C4-2B (cell line): ENCODE results near the gene PLAC1.
A peak's percentile ranks its signal among the peaks of the same experiment; 100 is the strongest.

Experiments used
- H3K27ac ChIP-seq: fragments of 450-650 bp; 2 replicates; pipeline ENCODE4 v1.5.1; 2017
- CTCF ChIP-seq: fragments of 450-650 bp; conservative IDR thresholded peaks from 2 replicates; pipeline ENCODE4 v1.5.1; 2017; ENCODE audit warnings: mild to moderate bottlenecking
- ZFX ChIP-seq: fragments of 450-650 bp; IDR thresholded peaks from 2 replicates; pipeline ENCODE4 v1.6.1; 2017

The PLAC1 gene

GRCh38 chrX:134548257-134549201 is 109.7 kb downstream of the PLAC1 start:
- no peak for TF ChIP-seq CTCF
- no peak for TF ChIP-seq ZFX
- H3K27ac ChIP-seq: peak overlapping the region; percentile 73

GRCh38 chrX:134547047-134547679 is 111.1 kb downstream of the PLAC1 start:
- H3K27ac ChIP-seq: no peak overlapping the region
- TF ChIP-seq ZFX: no peak
- no peak for TF ChIP-seq CTCF

- H3K27ac ChIP-seq: no peak overlapping the region
- TF ChIP-seq CTCF (no peak), ZFX (no peak)
These were observed 112.1 kb downstream of the PLAC1 start for GRCh38 chrX:134546187-134546586.

DNA sequence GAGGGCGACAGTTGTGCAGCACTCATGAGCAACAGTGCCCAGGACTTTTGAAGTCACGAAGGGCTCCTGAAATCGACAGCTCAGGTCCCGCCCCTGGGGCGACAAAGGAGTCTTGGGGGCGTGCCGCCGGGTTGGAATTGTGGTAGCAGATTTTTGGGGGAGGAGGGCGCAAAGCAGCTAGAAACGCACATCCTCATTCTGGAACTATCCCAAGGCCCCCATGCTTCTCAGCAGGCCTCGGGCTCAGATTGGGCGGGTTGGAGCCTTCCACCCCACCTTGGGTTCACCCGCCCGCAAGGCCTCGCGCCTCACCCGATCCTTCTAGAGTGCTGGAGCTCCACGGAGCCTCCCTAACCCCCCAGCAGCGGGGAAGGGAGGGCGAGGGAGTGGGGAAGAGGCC is 112.8 kb downstream of the PLAC1 start:
- no peak for TF ChIP-seq ZFX
- no peak for TF ChIP-seq CTCF
- H3K27ac ChIP-seq: no peak overlapping the region

- TF ChIP-seq ZFX (no peak), CTCF (no peak)
These were observed 113.6 kb downstream of the PLAC1 start for GRCh38 chrX:134544513-134545151.

DNA sequence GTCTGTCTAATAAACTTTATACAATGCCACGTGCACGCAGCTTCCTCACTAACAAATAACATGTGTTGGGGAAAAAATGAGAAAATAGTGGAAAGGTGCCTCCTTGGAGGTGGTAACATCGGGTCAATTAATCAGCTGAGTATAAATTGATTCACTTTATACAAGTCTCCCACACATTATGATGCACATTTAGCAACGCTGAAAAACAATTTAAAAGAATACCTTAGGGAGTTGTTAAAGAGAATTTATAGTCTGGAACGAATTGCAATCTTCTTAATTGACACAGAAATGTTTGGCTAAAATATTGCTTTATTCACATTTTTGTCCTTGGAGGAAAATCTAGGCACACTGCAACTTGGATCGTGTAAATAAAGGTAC is 114.1 kb downstream of the PLAC1 start:
- TF ChIP-seq ZFX: no peak
- TF ChIP-seq CTCF: no peak
- H3K27ac ChIP-seq: no peak overlapping the region

More at GRCh38 chrX:134544513-134545151, 113.6 kb downstream of the PLAC1 start:
- H3K27ac ChIP-seq: no peak overlapping the region

GRCh38 chrX:134543288-134543687 is 115.0 kb downstream of the PLAC1 start:
- no peak for TF ChIP-seq ZFX
- TF ChIP-seq CTCF: no peak
- no peak overlapping the region for H3K27ac ChIP-seq
